HEK293 (cell line): Measurements from ENCODE around the gene MCRIP1.

Source experiments
- CTCF ChIA-PET: fragments of 350-600 bp; formaldehyde crosslinking; extraction: SDS; loops from one replicate; lab custom pipeline; 2021; ENCODE audit warnings: antibody characterized with exemption; lab: Yijun Ruan, JAX
- POLR2A ChIA-PET: fragments of 300-600 bp; formaldehyde crosslinking; extraction: SDS; loops from one replicate; lab custom pipeline; 2020; ENCODE audit warnings: antibody characterized with exemption, inconsistent platforms; lab: Yijun Ruan, JAX
- H3K27ac ChIP-seq: fragments of 200-500 bp; sonication (Bioruptor generic); 2 replicates; pipeline ENCODE4 v1.5.1; 2014; ENCODE audit warnings: low read depth, low read length, control low read depth, inconsistent platforms; ENCODE audit errors: extremely low read depth
- H3K36me3 ChIP-seq, 2 experiments: fragments of 200-500 bp in 1 of 2; sonication (Bioruptor generic) in 1 of 2; 1 replicate in 1 of 2; 2 replicates in 1 of 2; pipeline ENCODE4 v1.5.1; 2014 to 2017; ENCODE audit warnings: inconsistent platforms in 2 of 2, low read length in 2 of 2; ENCODE audit not compliant: control insufficient read depth in 2 of 2, insufficient read depth in 1 of 2
- H3K4me1 ChIP-seq: fragments of 200-500 bp; sonication (Bioruptor generic); 2 replicates; pipeline ENCODE4 v1.5.1; 2014; ENCODE audit warnings: mild to moderate bottlenecking, low read length, inconsistent platforms; ENCODE audit not compliant: control insufficient read depth, insufficient read depth
- H3K4me3 ChIP-seq: 2 replicates; pipeline ENCODE4 v1.5.1; 2011; ENCODE audit warnings: low read depth, mild to moderate bottlenecking, control low read depth, low read length, moderate library complexity
- H3K9me3 ChIP-seq: fragments of 200-500 bp; sonication (Bioruptor generic); 2 replicates; pipeline ENCODE4 v1.5.1; 2014; ENCODE audit warnings: low read depth, low read length, inconsistent platforms; ENCODE audit not compliant: control insufficient read depth, insufficient read depth
- EGR2 ChIP-seq: fragments of 450-650 bp; formaldehyde crosslinking; IDR thresholded peaks from 2 replicates; pipeline ENCODE4 v1.5.1; 2016; ENCODE audit warnings: low read depth, missing biosample characterization, missing genetic modification characterization
- GLI4 ChIP-seq: fragments of 450-650 bp; formaldehyde crosslinking; IDR thresholded peaks from 2 replicates; pipeline ENCODE4 v1.5.1; 2016; ENCODE audit warnings: missing biosample characterization, missing genetic modification characterization
- GLIS2 ChIP-seq: fragments of 450-650 bp; formaldehyde crosslinking; IDR thresholded peaks from 2 replicates; pipeline ENCODE4 v1.5.1; 2016; ENCODE audit warnings: missing biosample characterization, missing genetic modification characterization
- KLF1 ChIP-seq: fragments of 450-650 bp; formaldehyde crosslinking; IDR thresholded peaks from 2 replicates; pipeline ENCODE4 v1.5.1; 2016; ENCODE audit warnings: missing biosample characterization, missing genetic modification characterization
- ZBTB48 ChIP-seq: fragments of 450-650 bp; formaldehyde crosslinking; IDR thresholded peaks from 2 replicates; pipeline ENCODE4 v1.5.1; 2016; ENCODE audit warnings: missing biosample characterization, missing genetic modification characterization
- ZNF175 ChIP-seq: fragments of 450-650 bp; formaldehyde crosslinking; IDR thresholded peaks from 2 replicates; pipeline ENCODE4 v1.5.1; 2016; ENCODE audit warnings: missing biosample characterization, missing genetic modification characterization
- ZNF211 ChIP-seq: fragments of 450-650 bp; formaldehyde crosslinking; IDR thresholded peaks from 2 replicates; pipeline ENCODE4 v1.5.1; 2016; ENCODE audit warnings: low read depth, missing biosample characterization, missing genetic modification characterization
- ZNF416 ChIP-seq: fragments of 450-650 bp; formaldehyde crosslinking; IDR thresholded peaks from 2 replicates; pipeline ENCODE4 v1.5.1; 2016; ENCODE audit warnings: missing biosample characterization, missing genetic modification characterization
- ZNF473 ChIP-seq: fragments of 450-650 bp; formaldehyde crosslinking; IDR thresholded peaks from 2 replicates; pipeline ENCODE4 v1.5.1; 2017; ENCODE audit warnings: missing biosample characterization, missing genetic modification characterization
- ZNF544 ChIP-seq: fragments of 450-650 bp; formaldehyde crosslinking; IDR thresholded peaks from 2 replicates; pipeline ENCODE4 v1.5.0; 2017; ENCODE audit warnings: missing biosample characterization, missing genetic modification characterization
- ZNF600 ChIP-seq: fragments of 450-650 bp; formaldehyde crosslinking; IDR thresholded peaks from 2 replicates; pipeline ENCODE4 v1.5.1; 2016; ENCODE audit warnings: missing biosample characterization, missing genetic modification characterization
- ZNF621 ChIP-seq: fragments of 450-650 bp; formaldehyde crosslinking; IDR thresholded peaks from 2 replicates; pipeline ENCODE4 v1.5.1; 2017; ENCODE audit warnings: missing biosample characterization, missing genetic modification characterization
- ZNF664 ChIP-seq: fragments of 450-650 bp; formaldehyde crosslinking; IDR thresholded peaks from 2 replicates; pipeline ENCODE4 v1.5.1; 2016; ENCODE audit warnings: missing biosample characterization, missing genetic modification characterization
- ZNF677 ChIP-seq: fragments of 450-650 bp; IDR thresholded peaks from 2 replicates; pipeline ENCODE4 v1.5.0; 2018; ENCODE audit warnings: missing biosample characterization, mild to moderate bottlenecking, missing genetic modification characterization, moderate library complexity
- ZSCAN16 ChIP-seq: fragments of 450-650 bp; formaldehyde crosslinking; IDR thresholded peaks from 2 replicates; pipeline ENCODE4 v1.5.1; 2016; ENCODE audit warnings: missing biosample characterization, missing genetic modification characterization
- ZXDB ChIP-seq: fragments of 450-650 bp; formaldehyde crosslinking; IDR thresholded peaks from 2 replicates; pipeline ENCODE4 v1.5.1; 2016; ENCODE audit warnings: missing biosample characterization, missing genetic modification characterization
- TF ChIP-seq, protein P1 (sequence below): fragments of 450-650 bp; formaldehyde crosslinking; IDR thresholded peaks from 2 replicates; pipeline ENCODE4 v1.5.1; 2017; ENCODE audit warnings: missing biosample characterization, missing genetic modification characterization
- TF ChIP-seq, protein P2 (sequence below): fragments of 450-650 bp; formaldehyde crosslinking; IDR thresholded peaks from 2 replicates; pipeline ENCODE4 v1.5.1; 2016; ENCODE audit warnings: missing biosample characterization, missing genetic modification characterization

Gene MCRIP1

GRCh38 chr17:81821147-81821546 lies 11.9 kb downstream of the MCRIP1 start (continued):
- TF ChIP-seq, protein P1, sequence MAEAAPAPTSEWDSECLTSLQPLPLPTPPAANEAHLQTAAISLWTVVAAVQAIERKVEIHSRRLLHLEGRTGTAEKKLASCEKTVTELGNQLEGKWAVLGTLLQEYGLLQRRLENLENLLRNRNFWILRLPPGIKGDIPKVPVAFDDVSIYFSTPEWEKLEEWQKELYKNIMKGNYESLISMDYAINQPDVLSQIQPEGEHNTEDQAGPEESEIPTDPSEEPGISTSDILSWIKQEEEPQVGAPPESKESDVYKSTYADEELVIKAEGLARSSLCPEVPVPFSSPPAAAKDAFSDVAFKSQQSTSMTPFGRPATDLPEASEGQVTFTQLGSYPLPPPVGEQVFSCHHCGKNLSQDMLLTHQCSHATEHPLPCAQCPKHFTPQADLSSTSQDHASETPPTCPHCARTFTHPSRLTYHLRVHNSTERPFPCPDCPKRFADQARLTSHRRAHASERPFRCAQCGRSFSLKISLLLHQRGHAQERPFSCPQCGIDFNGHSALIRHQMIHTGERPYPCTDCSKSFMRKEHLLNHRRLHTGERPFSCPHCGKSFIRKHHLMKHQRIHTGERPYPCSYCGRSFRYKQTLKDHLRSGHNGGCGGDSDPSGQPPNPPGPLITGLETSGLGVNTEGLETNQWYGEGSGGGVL = no peak
- TF ChIP-seq ZXDB (tag by site-specific recombination) (no peak), GLIS2 (tag by site-specific recombination) (0 out of 2 replicates have a peak, but pooled peaks have one; percentile 10), ZNF416 (tag by site-specific recombination) (no peak), ZSCAN16 (no peak), ZNF473 (no peak), ZBTB48 (tag by site-specific recombination) (no peak), ZNF621 (tag by site-specific recombination) (no peak), ZNF600 (no peak), ZNF677 (tag by site-specific recombination) (no peak), ZNF664 (no peak), ZNF544 (tag by site-specific recombination) (no peak), GLI4 (tag by site-specific recombination) (no peak), ZNF211 (tag by site-specific recombination) (no peak), EGR2 (tag by site-specific recombination) (no peak), KLF1 (peak; percentile 4; the same call in 1 of the 2 replicates)
- TF ChIP-seq, protein P2, sequence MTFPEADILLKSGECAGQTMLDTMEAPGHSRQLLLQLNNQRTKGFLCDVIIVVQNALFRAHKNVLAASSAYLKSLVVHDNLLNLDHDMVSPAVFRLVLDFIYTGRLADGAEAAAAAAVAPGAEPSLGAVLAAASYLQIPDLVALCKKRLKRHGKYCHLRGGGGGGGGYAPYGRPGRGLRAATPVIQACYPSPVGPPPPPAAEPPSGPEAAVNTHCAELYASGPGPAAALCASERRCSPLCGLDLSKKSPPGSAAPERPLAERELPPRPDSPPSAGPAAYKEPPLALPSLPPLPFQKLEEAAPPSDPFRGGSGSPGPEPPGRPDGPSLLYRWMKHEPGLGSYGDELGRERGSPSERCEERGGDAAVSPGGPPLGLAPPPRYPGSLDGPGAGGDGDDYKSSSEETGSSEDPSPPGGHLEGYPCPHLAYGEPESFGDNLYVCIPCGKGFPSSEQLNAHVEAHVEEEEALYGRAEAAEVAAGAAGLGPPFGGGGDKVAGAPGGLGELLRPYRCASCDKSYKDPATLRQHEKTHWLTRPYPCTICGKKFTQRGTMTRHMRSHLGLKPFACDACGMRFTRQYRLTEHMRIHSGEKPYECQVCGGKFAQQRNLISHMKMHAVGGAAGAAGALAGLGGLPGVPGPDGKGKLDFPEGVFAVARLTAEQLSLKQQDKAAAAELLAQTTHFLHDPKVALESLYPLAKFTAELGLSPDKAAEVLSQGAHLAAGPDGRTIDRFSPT (tag by site-specific recombination) = no peak

DNA sequence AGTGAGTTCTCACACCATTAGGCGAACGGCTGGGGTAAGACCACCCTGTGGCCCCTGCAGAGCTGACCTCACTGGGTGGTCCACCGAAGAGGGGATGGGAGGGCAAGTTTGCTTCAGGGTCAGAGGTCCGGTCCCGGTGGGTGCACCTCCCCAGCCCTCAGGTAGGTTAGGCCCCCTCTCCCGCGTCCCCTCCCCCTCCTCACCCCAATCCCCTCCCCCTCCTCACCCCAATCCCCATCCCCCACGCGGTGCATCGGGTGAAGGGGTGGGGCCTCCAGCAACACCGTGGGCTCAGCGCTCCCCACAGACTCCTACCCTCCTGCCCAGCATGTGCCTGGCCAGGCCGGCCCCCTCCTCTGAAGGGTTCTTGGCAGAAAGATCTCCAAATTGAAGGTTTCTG lies 13.4 kb downstream of the MCRIP1 start:
- H3K9me3 ChIP-seq = no peaks in the 10 kb centered on the region
- H3K36me3 ChIP-seq = peaks cover 0 to 10% of the 10 kb centered on the region in 2 experiments; a peak in 1 of 3 replicates
- ChIA-PET POLR2A (interaction anchor here (0.6 to 1.1 kb wide), 4 partner anchors 13 to 140 kb away, joined by 3 to 5 read pairs (median 4); partner anchors contain the start of gene MCRIP1), CTCF (no interaction called here)
- peaks cover 19% of the 10 kb centered on the region for H3K4me1 ChIP-seq
- no peak overlapping the region for H3K27ac ChIP-seq
- TF ChIP-seq ZBTB48 (tag by site-specific recombination) (no peak), GLIS2 (tag by site-specific recombination) (peak; percentile 3; the same call in 1 of the 2 replicates)
- no peak overlapping the region for H3K4me3 ChIP-seq

- TF ChIP-seq ZNF175 = no peak
- peak; percentile 51; the same call in 1 of the 2 replicates for TF ChIP-seq ZNF600
- CTCF ChIA-PET = interaction anchor here (0.6 to 0.9 kb wide), 4 partner anchors 10 to 790 kb away, joined by 3 to 4 read pairs (median 4); no protein-coding TSS in a partner anchor
These were observed 15.3 kb downstream of the MCRIP1 start for GRCh38 chr17:81817758-81818147.

More at GRCh38 chr17:81817758-81818147, 15.3 kb downstream of the MCRIP1 start:
- Histone ChIP-seq H3K36me3 (peaks cover 0 to 3% of the 10 kb centered on the region in 2 experiments; a peak in 1 of 3 replicates), H3K27ac (no peak overlapping the region), H3K4me3 (no peak overlapping the region), H3K9me3 (no peaks in the 10 kb centered on the region), H3K4me1 (peaks cover 20% of the 10 kb centered on the region)
- POLR2A ChIA-PET = interaction anchor here (0.6 to 1.4 kb wide), 3 partner anchors 10 to 137 kb away, joined by 3 to 6 read pairs (median 4); no protein-coding TSS in a partner anchor
